Aorta (tissue), 5 donors: ENCODE measurements around the gene FRS3. TPM values are rescaled to one million over a fixed set of nuclear protein-coding genes. Genes with fewer than 3 reads are reported as not detected.
A peak's percentile ranks its signal among the peaks of the same experiment; 100 is the strongest.

ENCODE experiments used
- ATAC-seq: fragments of 200-7000 bp; cut with Tn5 transposase; one replicate; pipeline ENCODE4 v1.9.1; 2022; ENCODE audit warnings: moderate library complexity; ENCODE audit not compliant: low FRiP score
- DNase-seq, 2 donors: peaks; one replicate each; pipeline ENCODE4 v3.0.0-alpha.2; 2020
- H3K27ac ChIP-seq, 2 donors: one replicate each; pipeline ENCODE4 v1.5.1; 2013; ENCODE audit warnings: low read length in 2 of 2, mild to moderate bottlenecking in 2 of 2, moderate library complexity in 2 of 2, control low read depth in 1 of 2, inconsistent platforms in 1 of 2, low read depth in 1 of 2
- H3K27me3 ChIP-seq, 2 donors: one replicate each; pipeline ENCODE4 v1.6.1; 2013; ENCODE audit warnings: control low read depth in 1 of 2, low read length in 1 of 2, mild to moderate bottlenecking in 1 of 2, moderate library complexity in 1 of 2; ENCODE audit not compliant: insufficient read depth in 2 of 2, control insufficient read depth in 1 of 2
- H3K36me3 ChIP-seq, 2 donors: one replicate each; pipeline ENCODE4 v1.6.1; 2013; ENCODE audit warnings: control low read depth in 1 of 2, low read length in 1 of 2, mild to moderate bottlenecking in 1 of 2; ENCODE audit not compliant: insufficient read depth in 2 of 2, control insufficient read depth in 1 of 2
- H3K4me1 ChIP-seq, 2 donors: one replicate each; pipeline ENCODE4 v1.6.1; 2013; ENCODE audit warnings: low read length in 2 of 2, control low read depth in 1 of 2, mild to moderate bottlenecking in 1 of 2, moderate library complexity in 1 of 2; ENCODE audit not compliant: insufficient read depth in 2 of 2, control insufficient read depth in 1 of 2
- H3K4me3 ChIP-seq, 2 donors: one replicate each; pipeline ENCODE4 v1.5.1; 2013; ENCODE audit warnings: low read length in 2 of 2, control low read depth in 1 of 2, mild to moderate bottlenecking in 1 of 2
- H3K9me3 ChIP-seq: one replicate; pipeline ENCODE4 v1.6.1; 2013; ENCODE audit warnings: mild to moderate bottlenecking, low read length; ENCODE audit not compliant: control insufficient read depth
- WGBS, 2 donors: extraction: QIAGEN DNeasy Blood & Tissue Kit; methylation state at CpG; one replicate each; pipeline ENCODE4 v1.1.7; 2013; 5-methylcytosine and 5-hydroxymethylcytosine counted together
- intact Hi-C, 2 donors: fragments of 100-400 bp; cut with DNase I; formaldehyde crosslinking; loops; one replicate each; pipeline versions ENCODE4 v1.14.2 to v1.15.0; 2022
- polyA plus RNA-seq, 2 donors: library from polyadenylated mRNA; stranded (reverse); fragments of 200-250 nt; gene quantifications; one replicate each; pipeline ENCODE4 v1.2.3, GENCODE V29; 2013
- total RNA-seq, 2 donors: library from RNA; stranded (reverse); fragmentation: NEBNext Ultra II Directional; extraction: Animal tissue kit (Norgen Biotek cat#: 25700); gene quantifications; one replicate each; pipeline ENCODE4 v1.2.1, GENCODE V29; 2021
- donor health status: healthy with polysubstance abuse.
- donor health status: Bipolar disorder and iron deficiency.
- donor health status: DM: no; HTN: no; CAD: no.
- donor health status: DM: no; HTN: no; CAD: no.
- donor health status: DM: yes; HTN: yes; CAD: no.

Gene FRS3
- total and polyA plus RNA-seq, 4 donors, result 1.0 to 16.2 (median 4.5) TPM

DNA sequence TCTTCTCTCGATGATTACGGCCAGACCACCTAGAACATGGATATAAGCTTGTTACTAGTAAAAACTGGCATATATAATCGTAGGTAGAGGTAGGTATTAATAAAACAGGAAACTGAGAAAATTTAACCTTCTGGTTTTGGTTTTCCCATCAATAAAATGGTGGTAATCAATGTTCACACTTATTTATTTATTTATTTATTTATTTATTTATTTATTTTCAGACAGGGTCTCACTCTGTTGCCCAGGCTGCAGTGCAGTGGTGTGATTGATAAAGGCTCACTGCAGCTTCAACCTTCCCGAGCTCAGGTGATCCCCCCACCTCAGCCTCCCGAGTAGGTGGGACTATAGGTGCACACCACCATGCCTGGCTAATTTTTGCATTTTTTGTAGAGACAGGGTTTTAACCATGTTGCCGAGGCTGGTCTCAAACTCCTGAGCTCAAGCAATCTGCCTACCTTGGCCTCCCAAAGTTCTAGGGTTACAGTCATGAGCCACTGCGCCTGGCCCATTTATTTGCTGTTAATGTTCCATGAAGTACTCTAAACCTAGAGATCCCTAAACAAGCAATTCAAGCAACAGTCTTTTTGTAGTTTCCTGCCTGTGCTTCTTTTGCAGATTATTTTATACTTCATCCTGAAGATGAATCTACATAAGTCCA lies 19.3 kb upstream of the FRS3 start:
- no peaks in the 10 kb centered on the region for H3K27me3 ChIP-seq
- H3K36me3 ChIP-seq, result peaks cover 0 to 3% of the 10 kb centered on the region in 2 donors
- H3K9me3 ChIP-seq, result no peaks in the 10 kb centered on the region
- no peak for ATAC-seq
- H3K27ac ChIP-seq, result no peak overlapping the region
- intact Hi-C loops, result no loop called here
- H3K4me1 ChIP-seq, result no peaks in the 10 kb centered on the region
- no peak for DNase-seq
- no peak overlapping the region for H3K4me3 ChIP-seq
- 96 to 97% methylated on average over 7 of the region's 7 CpGs for WGBS, 2 donors

DNA sequence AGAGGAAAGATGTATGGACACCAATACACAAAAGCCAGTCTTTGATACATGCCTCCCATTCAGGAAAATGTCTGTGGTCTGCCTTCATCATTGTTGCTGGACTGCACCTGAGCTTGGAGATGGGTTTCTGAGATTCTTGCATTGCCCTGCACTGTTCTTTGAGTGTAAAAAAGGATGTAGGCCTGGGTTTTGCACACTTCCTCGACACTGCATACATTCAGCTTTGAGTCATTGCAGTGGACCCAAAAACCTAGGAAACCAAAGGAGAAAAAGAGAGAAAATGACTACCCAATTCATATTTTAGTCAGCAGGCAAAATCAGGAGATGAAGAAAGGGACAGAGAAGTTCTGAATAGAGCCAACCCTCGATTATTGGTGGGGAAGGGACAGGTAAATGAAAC lies 16.8 kb upstream of the FRS3 start:
- H3K9me3 ChIP-seq, result no peaks in the 10 kb centered on the region
- H3K27me3 ChIP-seq, result no peaks in the 10 kb centered on the region
- H3K4me3 ChIP-seq, result no peak overlapping the region
- no peak for DNase-seq
- H3K36me3 ChIP-seq, result peaks cover 0 to 3% of the 10 kb centered on the region in 2 donors
- H3K27ac ChIP-seq, result no peak overlapping the region
- 93 to 98% methylated on average over 2 of the region's 2 CpGs for WGBS, 2 donors
- intact Hi-C loops, result no loop called here
- ATAC-seq, result no peak
- no peaks in the 10 kb centered on the region for H3K4me1 ChIP-seq

DNA sequence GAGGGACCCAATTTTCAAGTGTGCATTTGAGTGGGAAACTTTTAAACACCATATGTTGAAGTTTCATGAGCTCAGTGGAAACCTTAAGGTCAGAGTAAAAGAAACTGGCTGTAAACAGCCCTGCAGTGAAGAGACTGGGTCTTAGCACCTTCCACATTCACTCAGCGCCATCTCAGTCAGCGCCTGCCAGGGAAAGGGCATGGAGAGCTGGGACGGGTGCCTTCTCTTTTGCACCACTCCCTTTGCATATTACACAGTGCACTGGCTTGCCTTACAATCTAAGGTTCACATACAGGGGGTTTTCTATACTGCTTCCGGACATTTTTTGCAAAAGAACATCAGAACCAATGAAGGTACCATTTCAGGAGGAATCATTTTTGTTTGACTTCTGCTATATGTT lies 12.3 kb upstream of the FRS3 start:
- no peak overlapping the region for H3K27ac ChIP-seq
- H3K4me1 ChIP-seq, result no peaks in the 10 kb centered on the region
- DNase-seq, result no peak
- no peaks in the 10 kb centered on the region for H3K27me3 ChIP-seq
- intact Hi-C loops, result no loop called here
- peaks cover 0 to 1% of the 10 kb centered on the region in 2 donors for H3K36me3 ChIP-seq
- 79 to 82% methylated on average over 4 of the region's 4 CpGs for WGBS, 2 donors
- no peaks in the 10 kb centered on the region for H3K9me3 ChIP-seq
- no peak overlapping the region for H3K4me3 ChIP-seq
- no peak for ATAC-seq

DNA sequence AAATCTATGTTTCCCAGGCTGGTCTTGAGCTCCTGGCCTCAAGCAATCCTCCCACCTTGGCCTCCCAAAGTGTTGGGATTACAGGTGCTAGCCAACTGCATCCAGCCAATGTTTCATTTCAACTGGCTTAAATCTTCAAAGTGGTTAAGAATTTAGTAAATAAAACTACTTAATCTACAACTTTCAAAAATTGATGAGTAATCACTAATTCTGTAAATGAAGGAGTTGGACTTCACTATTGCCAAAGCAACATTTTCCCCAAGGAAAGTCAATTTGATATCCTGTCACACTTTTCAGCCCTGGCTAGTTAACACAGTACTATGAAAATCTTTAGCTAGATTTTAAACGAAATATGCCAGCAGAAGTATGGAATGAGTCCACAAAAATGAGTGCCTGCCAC lies 11.6 kb upstream of the FRS3 start:
- 63 to 70% methylated on average over 1 of the region's 1 CpG for WGBS, 2 donors
- no peak overlapping the region for H3K4me3 ChIP-seq
- no peak overlapping the region for H3K27ac ChIP-seq
- ATAC-seq, result no peak
- H3K4me1 ChIP-seq, result no peaks in the 10 kb centered on the region
- intact Hi-C loops, result no loop called here
- DNase-seq, result no peak
- no peaks in the 10 kb centered on the region for H3K9me3 ChIP-seq
- H3K27me3 ChIP-seq, result no peaks in the 10 kb centered on the region
- peaks cover 0 to 1% of the 10 kb centered on the region in 2 donors for H3K36me3 ChIP-seq

DNA sequence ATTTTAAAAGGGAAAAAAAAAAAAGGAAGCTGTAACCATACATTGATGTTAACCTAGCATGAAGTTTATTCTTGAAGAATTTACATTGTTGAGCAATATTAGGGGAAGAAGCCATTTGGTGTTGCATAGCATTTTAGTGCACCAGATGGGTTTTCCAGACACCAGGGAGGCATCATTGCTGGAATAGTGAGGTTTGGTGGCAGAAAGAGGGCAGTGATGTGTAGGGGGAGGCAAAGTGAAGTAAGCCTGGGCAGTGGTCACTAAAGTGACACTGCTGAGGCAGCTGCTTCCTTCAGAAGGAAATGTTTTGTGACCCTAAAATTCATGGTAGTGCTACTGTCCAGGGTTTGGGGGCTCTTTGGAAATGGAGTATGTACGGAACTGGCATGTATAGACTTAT lies 10.3 kb upstream of the FRS3 start:
- Histone ChIP-seq H3K9me3 (no peaks in the 10 kb centered on the region), H3K4me3 (no peak overlapping the region), H3K27ac (no peak overlapping the region), H3K27me3 (no peaks in the 10 kb centered on the region), H3K4me1 (no peaks in the 10 kb centered on the region), H3K36me3 (no peaks in the 10 kb centered on the region)
- DNase-seq (no peak), ATAC-seq (no peak)
- 93 to 100% methylated on average over 1 of the region's 1 CpG for WGBS, 2 donors
- intact Hi-C loops, result no loop called here

DNA sequence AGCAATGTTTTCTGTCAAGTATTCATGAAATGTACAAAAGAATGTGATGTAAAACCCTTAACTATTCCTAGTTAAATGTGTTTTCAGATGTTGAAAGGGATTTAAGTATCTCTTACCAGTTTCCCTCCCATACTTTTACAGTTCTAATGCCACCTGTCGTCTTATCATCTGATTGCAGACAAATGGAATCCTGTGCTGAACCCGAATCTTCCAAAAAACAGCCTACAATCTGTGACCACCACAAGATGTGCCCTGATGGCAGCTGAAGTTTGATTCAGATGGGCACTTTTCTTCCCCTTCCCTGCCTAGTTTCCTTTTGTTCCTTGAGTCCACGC lies 9.7 kb upstream of the FRS3 start:
- WGBS, 2 donors, result 74 to 79% methylated on average over 3 of the region's 3 CpGs
- DNase-seq (no peak), ATAC-seq (no peak)
- no peaks in the 10 kb centered on the region for H3K4me1 ChIP-seq
- no peaks in the 10 kb centered on the region for H3K27me3 ChIP-seq
- H3K36me3 ChIP-seq, result no peaks in the 10 kb centered on the region
- intact Hi-C loops, result loop anchor here in 1 of 2 donors (10.0 kb wide), 2 partner anchors 105 to 775 kb away; partner anchors contain the start of genes UBR2 and USP49
- no peak overlapping the region for H3K4me3 ChIP-seq
- no peaks in the 10 kb centered on the region for H3K9me3 ChIP-seq
- no peak overlapping the region for H3K27ac ChIP-seq

DNA sequence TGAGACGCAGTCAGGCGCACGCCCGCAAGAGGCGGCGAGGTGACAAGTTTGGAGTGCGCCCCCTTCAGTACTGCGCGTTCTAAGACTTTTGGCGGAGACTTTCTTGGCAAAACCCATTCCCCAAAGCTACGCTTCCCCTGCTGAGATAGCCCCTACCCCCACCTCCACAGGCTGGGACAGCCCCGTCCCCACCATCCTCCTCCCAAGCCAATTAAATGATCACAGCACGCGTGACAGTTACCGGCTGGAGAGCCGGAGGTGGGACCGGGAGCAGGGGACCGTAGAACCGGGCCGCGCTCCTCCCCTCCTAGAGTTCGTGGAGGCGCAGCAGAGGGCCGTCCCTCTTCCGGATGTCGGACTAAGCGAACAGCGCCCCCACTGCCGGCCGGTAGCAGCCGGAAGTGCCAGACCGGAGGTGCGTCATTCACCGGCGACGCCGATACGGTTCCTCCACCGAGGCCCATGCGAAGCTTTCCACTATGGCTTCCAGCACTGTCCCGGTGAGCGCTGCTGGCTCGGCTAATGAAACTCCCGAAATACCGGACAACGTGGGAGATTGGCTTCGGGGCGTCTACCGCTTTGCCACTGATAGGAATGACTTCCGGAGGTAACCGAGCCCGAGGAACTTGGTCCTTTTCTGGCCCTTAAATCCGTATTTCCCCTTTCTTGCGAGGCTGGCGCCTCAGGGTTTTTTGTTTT lies 7.7 kb upstream of the FRS3 start, which contains the start of gene TOMM6:
TSS of gene TOMM6 (plus strand) at position 476 of the 699 bp plus-strand sequence. CDS start at position 480, 4 bp downstream.
- H3K4me1 ChIP-seq, result no peaks in the 10 kb centered on the region
- H3K36me3 ChIP-seq, result no peaks in the 10 kb centered on the region
- intact Hi-C loops, result loop anchor here (1.0 to 10.0 kb wide), 4 partner anchors 81 to 777 kb away; partner anchors contain the start of genes BYSL (in 2 of the 2), MED20 (in 2 of the 2), UBR2 (in 1 of the 2) and USP49 (in 1 of the 2)
- H3K9me3 ChIP-seq, result no peaks in the 10 kb centered on the region
- DNase-seq, result peak; percentile 97 to 99
- H3K27me3 ChIP-seq, result no peaks in the 10 kb centered on the region
- ATAC-seq, result peak; percentile 96
- H3K4me3 ChIP-seq, result peak within 1 kb of the TSS; percentile 86 to 95
- 0 to 1% methylated on average over 54 to 55 of the region's 55 CpGs for WGBS, 2 donors
- peak within 1 kb of the TSS; percentile 74 to 89 for H3K27ac ChIP-seq

DNA sequence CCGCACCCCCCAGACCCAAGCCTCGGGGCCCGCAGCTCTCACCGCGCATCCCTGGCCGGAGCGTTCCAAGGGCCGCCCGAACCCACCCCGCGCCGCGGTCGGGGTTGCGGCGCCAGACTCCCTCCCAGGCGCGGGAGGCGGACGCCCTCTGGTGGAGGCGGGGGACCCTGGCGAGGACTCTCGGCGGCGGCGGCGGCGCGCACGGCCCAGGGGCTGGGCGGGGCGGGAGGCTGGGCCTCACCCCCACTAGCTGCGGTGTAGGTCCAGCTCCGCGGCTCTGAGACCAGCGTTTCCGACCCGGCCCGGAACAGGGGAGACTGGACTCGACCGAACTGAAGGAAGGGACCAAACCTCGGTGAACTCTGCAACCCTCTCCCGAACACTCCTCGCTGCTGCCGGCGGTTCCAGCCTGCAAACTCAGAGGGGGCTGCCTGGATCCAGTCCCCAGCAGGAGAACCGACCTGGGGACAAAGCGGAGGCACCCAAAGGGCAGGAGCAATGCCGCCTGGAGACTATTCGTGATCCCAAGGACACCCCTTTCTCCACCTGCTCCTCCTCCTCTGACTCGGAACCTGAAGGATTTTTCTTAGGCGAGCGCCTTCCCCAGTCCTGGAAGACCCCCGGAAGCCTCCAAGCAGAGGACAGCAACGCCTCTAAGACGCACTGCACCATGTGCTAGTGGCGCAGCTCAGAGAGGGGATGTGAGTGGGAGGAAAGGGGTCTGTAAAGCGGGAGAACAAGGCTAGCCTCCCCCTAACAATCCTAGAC lies 6.9 kb upstream of the FRS3 start:
- ATAC-seq (peak; percentile 96), DNase-seq (peak; percentile 93 to 97)
- Histone ChIP-seq H3K36me3 (no peaks in the 10 kb centered on the region), H3K27me3 (no peaks in the 10 kb centered on the region), H3K4me3 (peak overlapping the region; percentile 73 to 86), H3K27ac (peak overlapping the region; percentile 29 to 89), H3K9me3 (no peaks in the 10 kb centered on the region), H3K4me1 (no peaks in the 10 kb centered on the region)
- intact Hi-C loops, result loop anchor here (1.0 to 10.0 kb wide), 4 partner anchors 80 to 778 kb away; partner anchors contain the start of genes BYSL (in 2 of the 2), MED20 (in 2 of the 2), UBR2 (in 1 of the 2) and USP49 (in 1 of the 2)
- WGBS, 2 donors, result 0% methylated on average over 42 to 58 of the region's 58 CpGs
